ENCODE measurements around the gene SLC36A4.
"Not testable (repeated sequence)": the region's sequence is repeated elsewhere in the genome, so short reads cannot be mapped to it uniquely, and the experiment has no call there.

SLC36A4 gene

DNA sequence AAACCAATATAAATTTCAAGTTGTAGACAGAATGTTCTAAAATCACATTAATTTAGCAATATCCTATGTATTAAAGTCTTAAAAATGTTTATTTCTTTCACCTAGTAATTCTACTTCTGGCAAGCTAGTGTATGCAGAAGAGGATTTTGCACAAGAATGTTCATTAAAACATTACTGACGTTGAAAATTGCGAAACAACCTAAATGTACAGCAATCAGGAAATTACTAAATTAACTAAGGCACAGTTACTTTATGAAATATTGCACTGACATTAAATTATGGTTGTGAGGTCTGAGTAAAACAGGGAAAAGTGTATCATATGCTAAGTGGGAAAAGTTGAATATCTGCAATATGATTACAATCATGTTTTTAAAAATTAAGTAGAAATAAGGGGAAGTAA lies 4.1 kb downstream of the SLC36A4 start:
- DNase-seq (ENCODE audit: low read depth): no peak

DNA sequence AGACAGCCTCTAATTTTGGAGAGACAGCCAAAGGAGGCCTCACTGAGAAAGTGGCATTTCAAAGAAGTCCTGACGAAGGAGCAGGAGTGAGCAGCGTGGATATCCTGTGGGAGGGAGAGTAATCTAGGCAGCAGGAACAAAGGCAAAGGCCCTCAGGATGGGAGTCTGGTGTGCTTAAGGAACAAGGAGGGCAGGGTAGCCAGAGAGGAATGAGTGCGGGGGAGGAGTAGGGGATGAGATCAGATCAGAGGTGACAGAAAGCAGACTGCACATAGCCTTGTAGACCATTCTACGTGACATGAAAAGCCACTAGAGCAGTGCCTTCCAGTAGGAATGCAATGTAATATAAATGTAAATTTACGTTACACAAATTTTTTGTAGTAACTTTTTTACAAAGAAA lies 5.6 kb downstream of the SLC36A4 start:
- DNase-seq (ENCODE audit: low read depth): no peak

DNA sequence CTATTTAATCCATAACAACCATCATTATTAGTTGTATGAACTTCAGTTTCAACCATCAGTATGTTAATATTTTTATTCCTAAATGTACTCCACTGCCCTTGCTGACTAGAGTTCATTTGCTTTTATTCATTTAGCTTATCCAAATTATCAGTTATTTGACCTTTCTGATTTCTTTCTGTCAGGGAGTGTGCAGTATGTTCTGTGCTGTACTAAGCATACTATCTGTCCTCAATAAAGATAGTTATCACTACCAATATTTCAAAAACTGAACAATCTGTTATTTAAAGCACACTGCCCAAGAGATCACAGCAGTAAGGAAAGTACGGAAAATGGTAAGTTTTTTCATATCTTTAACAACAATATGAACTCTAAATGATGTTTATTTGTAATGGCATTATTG lies 8.3 kb downstream of the SLC36A4 start:
- no peak for DNase-seq (ENCODE audit: low read depth)

DNA sequence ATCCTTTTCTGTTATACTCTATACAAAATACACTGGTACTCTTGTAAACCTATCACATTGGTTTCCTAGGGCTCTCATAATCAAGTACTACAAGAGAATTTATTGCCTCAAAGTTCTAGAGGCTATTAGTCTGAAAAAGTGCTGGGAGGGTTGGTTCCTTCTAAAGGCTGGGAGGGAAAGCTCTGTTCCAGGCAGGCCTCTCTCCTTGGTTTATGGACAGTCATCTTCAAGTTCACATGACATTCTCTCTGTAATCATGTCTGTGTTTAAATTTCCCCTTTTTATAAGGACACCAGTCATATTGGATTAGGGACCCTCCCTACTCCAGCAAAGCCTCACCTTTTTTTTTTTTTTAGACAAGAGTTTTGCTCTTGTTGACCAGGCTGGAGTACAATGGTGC lies 9.1 kb downstream of the SLC36A4 start:
- no peak for DNase-seq (ENCODE audit: low read depth)

DNA sequence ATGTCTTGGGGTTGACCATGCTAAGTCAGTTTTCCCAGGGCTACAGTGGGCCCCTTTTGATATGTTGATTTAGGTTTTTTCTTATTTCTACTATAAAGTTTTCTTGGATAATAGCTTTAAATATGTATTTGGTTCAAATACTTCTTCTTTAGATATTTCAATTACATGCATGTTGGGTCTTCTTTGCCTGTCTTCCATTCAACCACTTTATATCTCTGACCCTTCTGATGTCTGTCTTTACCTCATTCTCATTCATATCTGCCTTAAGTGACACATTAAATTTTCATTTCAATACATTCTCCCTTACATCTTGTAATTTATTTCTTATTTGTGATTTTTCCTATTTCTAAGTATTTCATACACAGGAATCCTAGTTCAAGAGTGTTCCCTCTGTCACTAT lies 10.5 kb downstream of the SLC36A4 start:
- no peak for DNase-seq (ENCODE audit: low read depth)

DNA sequence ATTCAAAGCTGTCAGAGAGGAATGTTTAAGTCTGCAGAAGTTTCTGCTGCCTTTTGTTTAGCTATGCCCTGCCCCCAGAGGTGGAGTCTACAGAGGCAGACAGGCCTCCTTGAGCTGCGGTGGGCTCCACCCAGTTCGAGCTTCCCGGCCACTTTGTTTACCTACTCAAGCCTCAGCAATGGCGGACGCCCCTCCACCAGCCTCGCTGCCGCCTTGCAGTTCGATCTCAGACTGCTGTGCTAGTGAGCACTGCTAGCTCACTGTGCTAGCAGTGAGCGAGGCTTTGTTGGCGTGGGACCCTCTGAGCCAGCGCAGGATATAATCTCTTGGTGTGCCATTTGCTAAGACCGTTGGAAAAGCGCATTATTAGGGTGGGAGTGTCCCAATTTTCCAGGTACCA lies 19.9 kb downstream of the SLC36A4 start:
- not testable (repeated sequence) for DNase-seq (ENCODE audit: low read depth)

DNA sequence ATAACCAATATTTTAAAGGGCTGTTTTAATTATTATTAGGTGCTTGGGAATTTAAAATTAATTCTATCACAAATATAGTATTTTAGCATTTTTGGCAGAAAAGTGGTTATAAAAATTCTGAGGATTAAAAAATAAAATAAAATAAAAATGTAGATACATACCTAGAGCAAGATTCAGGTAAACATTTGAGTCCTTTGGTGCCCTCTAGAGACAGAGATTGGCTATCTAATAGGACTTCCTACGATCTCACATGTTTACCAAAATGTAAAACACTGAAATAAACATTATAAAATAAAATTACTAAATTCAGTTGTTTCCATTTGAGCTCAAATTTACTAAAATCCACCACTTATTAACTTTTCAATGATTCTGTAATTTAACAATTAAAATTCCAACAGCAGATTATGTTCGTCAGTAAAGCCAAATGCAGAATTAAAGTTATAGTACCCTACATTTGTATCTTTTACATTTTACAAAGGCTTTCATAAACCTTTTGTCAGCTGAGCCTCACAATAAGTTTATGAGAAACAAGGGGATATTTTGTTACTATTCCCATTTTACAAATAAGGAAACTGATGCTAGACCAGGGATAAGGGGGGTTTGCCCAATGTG lies 27.7 kb downstream of the SLC36A4 start:
- peak; percentile 24 for DNase-seq (ENCODE audit: low read depth)

DNA sequence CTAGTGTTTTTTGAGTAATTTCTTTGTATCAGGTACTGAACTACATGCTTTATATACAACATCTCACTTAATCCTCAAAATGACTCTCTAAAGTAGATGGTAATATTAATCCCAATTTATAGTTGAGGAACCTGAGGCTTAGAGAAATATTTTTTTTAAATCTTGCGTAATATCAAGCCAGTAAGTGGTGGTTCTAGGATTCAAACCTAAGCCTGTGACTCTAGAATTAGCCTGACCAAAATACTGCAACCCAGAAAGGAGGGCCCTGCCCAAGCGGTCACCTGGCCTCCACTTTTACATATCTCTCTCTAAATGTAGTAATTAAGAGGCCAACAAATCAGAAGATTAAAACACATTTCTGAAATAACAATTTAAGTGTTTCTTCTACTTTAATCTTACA lies 28.6 kb downstream of the SLC36A4 start:
- no peak for DNase-seq (ENCODE audit: low read depth)

DNA sequence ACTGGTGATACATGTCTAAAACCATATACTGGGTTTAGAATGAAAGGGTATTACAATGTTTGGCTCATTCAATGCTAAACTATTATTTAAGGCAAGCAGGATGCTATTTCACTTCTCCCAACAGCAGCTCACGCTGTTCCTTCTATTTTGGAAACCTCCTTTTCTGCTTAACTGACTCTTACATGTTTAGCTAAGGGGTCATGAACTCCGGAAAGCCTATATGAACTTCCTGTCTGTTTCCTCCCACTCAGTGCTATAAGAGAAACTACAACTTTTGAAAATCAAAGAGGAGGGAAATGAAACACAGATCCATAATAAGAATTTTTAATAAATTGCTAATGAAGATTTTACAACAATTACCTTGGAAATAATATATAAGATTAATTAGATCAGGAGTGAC lies 30.9 kb downstream of the SLC36A4 start:
- no peak for DNase-seq (ENCODE audit: low read depth)

DNA sequence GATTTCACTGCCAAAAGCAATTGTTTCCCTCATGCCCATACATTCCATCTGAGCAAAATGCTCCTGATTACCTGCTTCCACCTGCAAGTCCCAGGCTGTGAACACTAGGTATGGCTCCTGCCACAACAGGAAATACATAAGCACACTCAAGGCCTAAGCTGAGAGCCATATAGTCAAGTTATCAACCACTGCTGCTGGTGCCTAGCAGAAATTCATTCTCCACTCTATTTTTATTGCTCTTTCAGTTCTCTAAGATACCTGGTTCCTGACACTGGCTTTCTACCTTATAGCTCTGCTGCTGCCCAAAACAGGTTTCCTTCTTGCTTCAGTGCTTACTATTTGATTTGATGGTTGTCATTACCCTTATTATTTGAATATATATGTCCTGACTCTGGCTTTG lies 31.6 kb downstream of the SLC36A4 start:
- DNase-seq (ENCODE audit: low read depth): no peak

DNA sequence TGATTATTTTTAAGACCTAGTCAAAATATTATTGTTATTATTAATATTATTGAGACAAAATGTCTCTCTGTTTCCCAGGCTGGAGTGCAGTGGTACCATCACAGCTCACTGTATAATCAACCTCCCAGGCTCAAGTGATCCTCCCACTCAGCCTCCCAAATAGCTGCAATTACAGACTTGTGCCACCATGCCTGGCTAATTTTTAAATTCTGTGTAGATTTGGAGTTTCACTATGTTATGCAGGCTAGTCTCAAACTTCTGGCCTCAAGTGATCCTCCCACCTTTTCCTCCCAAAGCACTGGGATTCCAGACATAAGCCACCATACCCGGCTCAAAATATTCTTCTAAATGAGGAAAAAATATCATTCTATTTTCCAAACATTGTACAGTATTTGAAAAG lies 37.0 kb downstream of the SLC36A4 start:
- no peak for DNase-seq (ENCODE audit: low read depth)

DNA sequence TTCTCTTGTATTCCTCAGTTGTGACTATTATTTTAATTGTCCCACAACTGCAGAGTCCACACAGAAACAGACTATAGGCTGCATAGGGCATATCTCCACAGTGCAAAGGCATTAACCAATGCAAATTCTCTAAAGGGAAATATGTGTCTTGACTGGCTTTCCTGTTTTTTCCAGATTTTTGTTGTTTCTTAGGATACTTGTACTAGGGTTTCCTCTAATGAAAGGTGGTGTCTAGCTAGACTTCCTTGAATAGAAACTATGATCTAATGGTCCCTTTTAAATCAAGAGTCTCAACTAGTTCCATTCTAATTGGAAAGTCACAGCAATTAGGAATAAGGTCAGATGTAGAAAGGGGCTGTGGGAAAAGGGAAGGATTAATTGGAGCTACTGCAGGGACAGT lies 37.6 kb downstream of the SLC36A4 start:
- no peak for DNase-seq (ENCODE audit: low read depth)

DNA sequence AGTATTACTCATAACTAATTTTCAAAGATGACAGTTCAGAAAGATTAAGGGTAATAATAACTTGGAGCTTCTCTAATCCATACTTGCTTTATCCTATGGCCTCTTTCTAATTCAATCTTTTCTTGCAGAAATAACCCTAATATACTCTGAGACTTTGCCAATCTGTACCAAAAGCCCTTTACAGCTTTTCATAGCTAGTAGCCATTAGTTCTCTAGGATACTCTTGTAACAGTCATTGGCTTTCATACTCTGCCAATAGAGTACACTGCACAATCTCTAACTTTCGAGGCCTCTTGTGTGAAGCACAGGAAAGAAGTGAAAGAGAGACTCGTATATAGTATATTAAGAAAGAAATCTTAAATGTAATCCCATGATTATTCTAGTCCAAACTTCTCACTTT lies 38.1 kb downstream of the SLC36A4 start:
- no peak for DNase-seq (ENCODE audit: low read depth)

DNA sequence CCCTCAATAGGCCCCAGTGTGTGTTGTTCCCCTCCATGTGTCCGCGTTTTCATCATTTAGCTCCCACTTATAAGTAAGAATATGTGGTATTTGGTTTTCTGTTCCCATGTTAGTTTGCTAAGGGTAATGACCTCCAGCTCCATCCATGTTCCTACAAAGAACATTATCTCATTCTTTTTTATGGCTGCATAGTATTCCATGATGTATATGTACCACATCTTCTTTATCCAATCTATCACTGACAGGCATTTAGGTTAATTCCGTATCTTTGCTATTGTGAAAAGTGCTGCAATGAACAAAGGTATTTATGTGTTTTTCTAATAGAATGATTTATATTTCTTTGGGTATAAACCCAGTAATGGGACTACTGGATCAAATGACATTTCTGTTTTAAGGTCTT lies 42.1 kb downstream of the SLC36A4 start:
- no peak for DNase-seq (ENCODE audit: low read depth)

DNA sequence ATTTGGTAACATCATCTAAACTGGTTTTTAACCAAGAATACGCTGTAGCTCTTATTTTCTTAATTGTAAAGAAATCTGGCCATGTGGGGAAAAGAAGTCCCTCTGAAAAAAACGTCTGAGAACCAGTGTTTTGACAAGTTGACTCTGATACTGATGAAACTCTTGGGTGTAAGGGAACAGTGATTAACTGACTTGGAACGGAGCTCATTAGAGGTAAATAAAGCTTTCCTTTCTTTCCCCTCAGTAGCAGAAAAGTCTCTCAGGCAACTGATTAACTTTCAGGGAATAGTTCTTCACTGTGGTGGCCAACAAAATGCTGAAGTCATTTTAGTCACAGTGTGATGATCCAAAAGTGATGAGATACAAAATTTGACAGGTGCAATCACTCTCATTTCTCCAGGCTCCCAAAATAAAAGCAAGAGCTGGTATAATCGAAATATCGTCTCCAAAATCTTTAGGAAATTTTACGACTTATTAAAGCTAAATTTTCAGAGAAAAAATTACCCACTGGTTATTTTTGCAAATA lies 52.3 kb downstream of the SLC36A4 start:
- DNase-seq (ENCODE audit: low read depth): no peak

DNA sequence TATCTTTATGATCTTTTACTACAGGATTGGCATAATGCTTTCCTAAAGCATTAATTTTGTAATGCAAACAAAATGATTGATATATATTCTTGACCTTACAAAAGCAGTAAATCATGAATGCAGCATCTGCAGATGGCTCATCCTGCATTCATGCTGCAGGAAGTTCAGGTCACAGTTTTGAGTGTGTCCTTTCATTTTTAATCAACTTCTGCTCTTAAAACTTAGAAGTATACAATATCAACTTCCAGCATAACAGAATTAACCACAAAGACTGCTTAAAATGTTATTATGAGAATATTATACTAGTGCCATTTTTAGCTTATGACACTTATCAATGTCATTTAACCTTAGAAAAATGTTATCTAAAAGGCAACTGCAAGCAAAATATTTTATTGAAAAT lies 54.0 kb downstream of the SLC36A4 start:
- no peak for DNase-seq (ENCODE audit: low read depth)

DNA sequence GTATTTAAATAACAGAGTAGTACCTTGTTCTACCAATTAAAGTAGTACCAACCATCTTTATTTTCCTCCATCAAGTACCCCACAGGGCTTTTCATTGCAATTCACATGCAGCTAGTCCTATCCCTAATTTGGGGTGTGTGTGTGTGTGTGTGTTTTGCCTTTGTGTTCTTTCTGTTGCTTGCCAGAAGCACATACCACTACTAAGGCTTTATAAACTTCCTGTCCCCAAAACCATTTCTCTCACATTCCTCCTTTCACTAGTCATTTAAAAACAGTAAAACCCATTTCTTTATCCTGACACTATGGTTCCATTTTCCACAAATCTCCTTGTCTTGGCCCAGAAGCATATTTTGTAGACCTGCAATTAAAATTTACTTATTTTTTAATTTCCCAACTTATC lies 54.6 kb downstream of the SLC36A4 start:
- no peak for DNase-seq (ENCODE audit: low read depth)

DNA sequence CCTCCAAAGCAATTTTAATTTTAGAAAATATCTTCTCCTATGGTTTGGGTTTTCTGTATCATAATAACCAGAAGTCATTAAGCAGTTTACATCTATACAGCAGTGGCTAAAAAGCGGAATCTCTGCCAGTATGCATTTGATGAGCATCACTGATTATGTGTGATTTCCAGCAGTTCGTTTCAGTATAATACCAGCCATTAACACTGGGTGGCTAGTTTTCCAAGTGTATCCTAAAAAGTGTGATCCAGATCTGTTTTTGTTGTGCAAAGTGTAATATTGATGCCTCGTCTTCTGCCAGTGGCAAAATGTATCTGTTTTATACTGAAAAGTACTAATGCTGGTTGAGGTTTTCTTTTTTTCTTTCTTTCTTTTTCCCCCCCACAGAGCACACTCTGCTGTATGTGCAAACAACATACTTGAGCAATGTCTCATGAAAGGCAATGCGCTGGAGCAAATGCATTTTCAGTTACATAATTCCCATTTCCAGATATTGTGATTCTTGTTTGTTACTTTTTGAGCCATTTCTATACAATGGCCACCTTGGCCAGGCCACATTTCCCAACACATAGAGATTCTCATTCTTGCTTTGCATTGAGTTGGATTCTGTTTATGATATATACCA lies 64.2 kb downstream of the SLC36A4 start:
- no peak for DNase-seq (ENCODE audit: low read depth)

DNA sequence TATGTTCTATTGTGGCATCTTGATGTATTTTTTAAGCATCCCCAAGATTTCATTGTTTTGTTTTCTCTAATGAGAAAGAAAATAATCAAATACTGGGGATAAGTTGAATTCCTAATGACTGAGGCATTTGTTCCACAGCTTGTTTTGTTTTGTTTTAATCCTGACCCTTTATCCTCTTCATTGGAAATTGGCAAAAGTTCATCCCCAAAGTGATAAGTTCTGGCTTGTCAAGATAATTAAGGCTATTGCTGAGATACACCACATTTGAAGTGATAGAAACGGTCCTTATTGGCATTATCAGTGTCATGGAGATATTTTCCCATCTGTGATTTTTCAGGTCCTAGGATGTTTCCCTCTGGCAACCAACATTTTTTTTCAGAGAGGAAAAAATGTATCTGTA lies 65.0 kb downstream of the SLC36A4 start:
- DNase-seq (ENCODE audit: low read depth): no peak

DNA sequence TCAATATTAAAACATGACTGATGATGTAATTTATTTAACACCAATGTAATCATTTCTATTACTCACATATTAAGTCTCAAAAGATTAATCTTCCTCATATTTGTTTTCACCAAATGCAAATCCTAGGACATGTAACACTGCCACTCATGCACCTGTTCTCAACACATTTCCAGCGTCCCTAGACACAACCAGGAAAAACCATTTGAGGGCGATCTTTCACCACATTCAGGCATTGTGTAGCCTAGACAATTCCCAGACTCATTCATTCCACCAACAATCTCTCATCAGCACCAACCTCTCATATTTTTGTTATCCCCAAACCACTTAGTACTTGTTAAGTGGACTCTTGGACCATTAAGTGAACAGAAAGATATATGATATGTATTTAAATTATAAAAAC lies 66.1 kb downstream of the SLC36A4 start:
- DNase-seq (ENCODE audit: low read depth): no peak

DNA sequence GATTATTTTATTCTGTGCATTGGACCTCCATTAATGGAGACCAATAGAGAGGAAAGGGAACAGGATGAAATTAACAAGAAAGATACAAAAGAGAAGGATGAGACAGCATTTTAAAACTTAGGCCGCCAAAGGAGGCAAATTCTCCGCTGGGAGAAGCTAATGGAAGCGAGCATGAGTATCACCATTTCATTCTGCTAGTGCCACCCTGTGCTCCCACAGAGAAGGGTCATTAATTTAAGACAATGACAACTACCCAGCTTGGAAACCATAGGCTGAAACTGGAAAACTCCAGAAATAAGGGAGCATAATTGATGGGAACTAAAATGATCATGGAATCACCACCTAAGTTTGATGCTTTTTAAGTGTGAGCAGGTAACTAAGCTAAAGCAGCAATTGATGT lies 69.2 kb downstream of the SLC36A4 start:
- no peak for DNase-seq (ENCODE audit: low read depth)

DNA sequence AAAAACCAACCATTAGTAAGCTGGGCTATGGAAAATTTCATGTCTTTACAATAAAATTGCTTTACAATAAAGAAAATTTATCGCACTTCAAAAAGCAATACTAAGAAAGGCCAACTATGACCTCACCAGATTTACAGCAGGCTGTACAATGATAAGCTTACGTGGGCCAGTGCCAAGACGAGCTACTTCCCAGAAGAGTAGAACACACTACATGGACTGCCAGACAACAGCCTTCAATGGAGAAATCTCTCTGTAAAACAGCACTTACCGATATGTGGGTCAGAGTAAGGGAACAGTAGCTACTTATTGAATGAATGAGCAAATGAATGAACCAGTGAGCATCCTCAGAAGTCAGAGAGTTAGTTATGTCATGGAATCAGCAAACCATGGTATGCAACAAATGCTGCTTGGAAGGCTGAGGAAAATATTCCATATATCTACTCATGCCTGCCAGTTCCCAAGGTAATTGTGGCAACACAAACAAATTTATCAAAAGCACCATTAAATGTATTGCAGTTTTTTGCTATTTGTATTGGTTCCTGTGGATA lies 74.4 kb downstream of the SLC36A4 start:
- no peak for DNase-seq (ENCODE audit: low read depth)

DNA sequence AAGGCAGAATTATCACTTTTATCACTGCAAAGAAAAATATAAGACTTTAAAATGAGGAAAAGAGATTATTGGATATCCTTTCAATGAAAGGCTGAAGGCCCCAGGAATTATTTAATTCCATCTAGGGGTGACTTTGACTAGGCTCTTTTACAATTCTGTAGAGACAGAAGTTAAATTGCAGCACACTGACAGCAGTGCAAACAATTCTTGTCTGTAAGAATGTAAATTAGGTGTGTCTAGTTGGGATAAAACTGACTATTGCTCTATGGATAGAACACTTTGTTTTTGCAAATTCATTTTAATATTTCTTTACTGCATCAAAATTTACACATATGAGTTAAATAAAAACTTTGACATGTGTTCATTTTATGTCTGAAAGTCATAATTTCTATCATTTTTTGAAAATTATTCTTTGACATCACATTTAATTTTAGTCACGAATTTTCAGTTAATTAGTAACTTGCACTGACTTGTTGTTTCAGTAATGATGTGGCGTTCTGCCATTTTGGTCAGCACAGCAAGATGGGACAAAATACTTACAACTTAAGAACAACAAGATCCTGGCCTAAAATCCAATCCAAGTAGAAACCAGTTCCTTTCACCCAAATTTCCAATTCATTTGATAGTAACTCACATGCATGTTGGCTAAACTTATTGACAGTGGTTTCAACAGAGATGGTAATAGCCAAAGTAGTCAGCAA lies 75.1 kb downstream of the SLC36A4 start:
- no peak for DNase-seq (ENCODE audit: low read depth)

Data from fibroblast of the conjunctiva (primary cell).